Liver (tissue), 3 donors: ENCODE results near the gene UBASH3A.

ENCODE experiments used
- FOXA1 ChIP-seq: IDR thresholded peaks from 2 replicates; pipeline ENCODE4 v1.6.1; 2016; ENCODE audit warnings: antibody characterized with exemption
- JUND ChIP-seq, 2 donors: IDR thresholded peaks; 2 replicates each; pipeline ENCODE4 v1.6.1; 2016; ENCODE audit warnings: antibody characterized with exemption in 2 of 2
- SP1 ChIP-seq: IDR thresholded peaks from 2 replicates; pipeline ENCODE4 v1.6.1; 2018; ENCODE audit warnings: antibody characterized with exemption, mild to moderate bottlenecking
- TF ChIP-seq, protein P1 (sequence below): fragments of 150-350 bp; IDR thresholded peaks from 2 replicates; pipeline ENCODE4 v1.5.1; 2017; ENCODE audit warnings: improper control_type of control experiment, low read depth, low read length; ENCODE audit not compliant: missing input control
- TF ChIP-seq, protein P2 (sequence below): IDR thresholded peaks from 2 replicates; pipeline ENCODE4 v1.6.1; 2016; ENCODE audit warnings: antibody characterized with exemption, mild to moderate bottlenecking
- donor health status: healthy.
- donor health status: healthy.

DNA sequence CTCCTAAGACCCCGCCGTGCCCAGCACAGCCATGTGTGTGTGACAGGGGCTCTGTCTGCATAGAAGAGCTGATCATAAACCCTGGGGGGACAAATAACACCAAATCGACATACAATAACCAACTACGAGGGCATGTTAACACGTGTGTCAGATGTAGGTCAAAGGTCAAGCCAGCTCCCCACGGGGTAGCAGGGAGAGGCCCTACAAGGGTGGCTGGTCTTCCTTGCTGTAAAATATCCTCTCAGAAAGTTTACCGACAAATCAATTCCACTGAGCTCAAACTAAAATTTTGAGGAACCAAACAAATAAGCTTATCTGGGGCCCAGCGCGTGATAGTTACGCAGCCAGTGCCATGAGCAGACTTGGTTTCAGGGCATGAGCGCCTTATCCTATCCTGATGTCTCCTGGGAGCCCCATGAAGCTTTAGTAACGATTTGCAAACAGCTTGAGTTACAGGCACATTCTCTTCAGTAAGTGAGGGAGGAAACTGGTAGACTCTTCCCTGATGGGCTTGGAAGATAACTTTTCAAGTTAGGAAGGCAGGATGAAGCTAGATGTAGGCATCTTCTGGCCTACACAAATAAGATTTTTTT lies 5.2 kb upstream of the UBASH3A start:
- TF ChIP-seq, protein P1, sequence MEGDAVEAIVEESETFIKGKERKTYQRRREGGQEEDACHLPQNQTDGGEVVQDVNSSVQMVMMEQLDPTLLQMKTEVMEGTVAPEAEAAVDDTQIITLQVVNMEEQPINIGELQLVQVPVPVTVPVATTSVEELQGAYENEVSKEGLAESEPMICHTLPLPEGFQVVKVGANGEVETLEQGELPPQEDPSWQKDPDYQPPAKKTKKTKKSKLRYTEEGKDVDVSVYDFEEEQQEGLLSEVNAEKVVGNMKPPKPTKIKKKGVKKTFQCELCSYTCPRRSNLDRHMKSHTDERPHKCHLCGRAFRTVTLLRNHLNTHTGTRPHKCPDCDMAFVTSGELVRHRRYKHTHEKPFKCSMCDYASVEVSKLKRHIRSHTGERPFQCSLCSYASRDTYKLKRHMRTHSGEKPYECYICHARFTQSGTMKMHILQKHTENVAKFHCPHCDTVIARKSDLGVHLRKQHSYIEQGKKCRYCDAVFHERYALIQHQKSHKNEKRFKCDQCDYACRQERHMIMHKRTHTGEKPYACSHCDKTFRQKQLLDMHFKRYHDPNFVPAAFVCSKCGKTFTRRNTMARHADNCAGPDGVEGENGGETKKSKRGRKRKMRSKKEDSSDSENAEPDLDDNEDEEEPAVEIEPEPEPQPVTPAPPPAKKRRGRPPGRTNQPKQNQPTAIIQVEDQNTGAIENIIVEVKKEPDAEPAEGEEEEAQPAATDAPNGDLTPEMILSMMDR, result no peak
- TF ChIP-seq, protein P2, sequence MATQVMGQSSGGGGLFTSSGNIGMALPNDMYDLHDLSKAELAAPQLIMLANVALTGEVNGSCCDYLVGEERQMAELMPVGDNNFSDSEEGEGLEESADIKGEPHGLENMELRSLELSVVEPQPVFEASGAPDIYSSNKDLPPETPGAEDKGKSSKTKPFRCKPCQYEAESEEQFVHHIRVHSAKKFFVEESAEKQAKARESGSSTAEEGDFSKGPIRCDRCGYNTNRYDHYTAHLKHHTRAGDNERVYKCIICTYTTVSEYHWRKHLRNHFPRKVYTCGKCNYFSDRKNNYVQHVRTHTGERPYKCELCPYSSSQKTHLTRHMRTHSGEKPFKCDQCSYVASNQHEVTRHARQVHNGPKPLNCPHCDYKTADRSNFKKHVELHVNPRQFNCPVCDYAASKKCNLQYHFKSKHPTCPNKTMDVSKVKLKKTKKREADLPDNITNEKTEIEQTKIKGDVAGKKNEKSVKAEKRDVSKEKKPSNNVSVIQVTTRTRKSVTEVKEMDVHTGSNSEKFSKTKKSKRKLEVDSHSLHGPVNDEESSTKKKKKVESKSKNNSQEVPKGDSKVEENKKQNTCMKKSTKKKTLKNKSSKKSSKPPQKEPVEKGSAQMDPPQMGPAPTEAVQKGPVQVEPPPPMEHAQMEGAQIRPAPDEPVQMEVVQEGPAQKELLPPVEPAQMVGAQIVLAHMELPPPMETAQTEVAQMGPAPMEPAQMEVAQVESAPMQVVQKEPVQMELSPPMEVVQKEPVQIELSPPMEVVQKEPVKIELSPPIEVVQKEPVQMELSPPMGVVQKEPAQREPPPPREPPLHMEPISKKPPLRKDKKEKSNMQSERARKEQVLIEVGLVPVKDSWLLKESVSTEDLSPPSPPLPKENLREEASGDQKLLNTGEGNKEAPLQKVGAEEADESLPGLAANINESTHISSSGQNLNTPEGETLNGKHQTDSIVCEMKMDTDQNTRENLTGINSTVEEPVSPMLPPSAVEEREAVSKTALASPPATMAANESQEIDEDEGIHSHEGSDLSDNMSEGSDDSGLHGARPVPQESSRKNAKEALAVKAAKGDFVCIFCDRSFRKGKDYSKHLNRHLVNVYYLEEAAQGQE, result no peak
- TF ChIP-seq SP1 (no peak), FOXA1 (no peak), JUND (IDR thresholded peaks at IDR 0.05) (no peak)
